HepG2 (cell line): ENCODE measurements around the gene KIF26B.

Source experiments
- AFF4 ChIP-seq: sonication (generic); formaldehyde crosslinking; IDR thresholded peaks from 2 replicates; pipeline ENCODE4 v1.4.0; 2020; ENCODE audit warnings: missing genetic modification reagents
- CENPX ChIP-seq: sonication (generic); formaldehyde crosslinking; IDR thresholded peaks from 2 replicates; pipeline ENCODE4 v1.9.0; 2021; ENCODE audit warnings: mild to moderate bottlenecking, missing genetic modification reagents, moderate library complexity
- DPF2 ChIP-seq: sonication (generic); formaldehyde crosslinking; IDR thresholded peaks from 2 replicates; pipeline ENCODE4 v1.4.0; 2020; ENCODE audit warnings: mild to moderate bottlenecking, low read depth, missing genetic modification reagents, borderline replicate concordance
- EZH2 ChIP-seq: conservative IDR thresholded peaks from 2 replicates; pipeline ENCODE4 v1.6.1; 2012; ENCODE audit warnings: mild to moderate bottlenecking, low read depth, low read length, moderate library complexity
- SP1 ChIP-seq, 2 experiments: fragments of 450-650 bp in 1 of 2; sonication (generic) in 1 of 2; formaldehyde crosslinking in 1 of 2; IDR thresholded peaks; 2 replicates each; pipeline versions ENCODE4 v1.4.0 to v1.6.1; 2016 to 2020; ENCODE audit warnings: missing genetic modification reagents in 1 of 2
- SRSF1 ChIP-seq: fragments of 200-400 bp; formaldehyde crosslinking; optimal IDR thresholded peaks from 2 replicates; pipeline ENCODE3; 2017; ENCODE audit warnings: mild to moderate bottlenecking, low read depth, low read length, moderate library complexity
- ZBTB49 ChIP-seq: sonication (generic); formaldehyde crosslinking; IDR thresholded peaks from 2 replicates; pipeline ENCODE4 v1.4.0; 2020; ENCODE audit warnings: missing genetic modification reagents, borderline replicate concordance
- ZNF274 ChIP-seq: sonication (generic); formaldehyde crosslinking; IDR thresholded peaks from 2 replicates; pipeline ENCODE4 v1.5.1; 2020; ENCODE audit warnings: mild to moderate bottlenecking, missing genetic modification reagents
- ZNF30 ChIP-seq: sonication (generic); formaldehyde crosslinking; IDR thresholded peaks from 2 replicates; pipeline ENCODE4 v1.5.0; 2020; ENCODE audit warnings: mild to moderate bottlenecking, missing genetic modification reagents
- ZNF580 ChIP-seq: IDR thresholded peaks from 2 replicates; pipeline ENCODE4 v1.6.1; 2016; ENCODE audit warnings: low read depth, borderline replicate concordance
- TF ChIP-seq, protein P1 (sequence below): sonication (generic); formaldehyde crosslinking; IDR thresholded peaks from 2 replicates; pipeline ENCODE4 v1.5.0; 2020; ENCODE audit warnings: mild to moderate bottlenecking, low read depth, missing genetic modification reagents, borderline replicate concordance
- TF ChIP-seq, protein P2 (sequence below): IDR thresholded peaks from 2 replicates; pipeline ENCODE4 v1.6.1; 2012; ENCODE audit warnings: inconsistent platforms
- TF ChIP-seq, protein P3 (sequence below): sonication (generic); formaldehyde crosslinking; IDR thresholded peaks from 2 replicates; pipeline ENCODE4 v1.9.0; 2022; ENCODE audit warnings: missing genetic modification reagents, mild to moderate bottlenecking, borderline replicate concordance

DNA sequence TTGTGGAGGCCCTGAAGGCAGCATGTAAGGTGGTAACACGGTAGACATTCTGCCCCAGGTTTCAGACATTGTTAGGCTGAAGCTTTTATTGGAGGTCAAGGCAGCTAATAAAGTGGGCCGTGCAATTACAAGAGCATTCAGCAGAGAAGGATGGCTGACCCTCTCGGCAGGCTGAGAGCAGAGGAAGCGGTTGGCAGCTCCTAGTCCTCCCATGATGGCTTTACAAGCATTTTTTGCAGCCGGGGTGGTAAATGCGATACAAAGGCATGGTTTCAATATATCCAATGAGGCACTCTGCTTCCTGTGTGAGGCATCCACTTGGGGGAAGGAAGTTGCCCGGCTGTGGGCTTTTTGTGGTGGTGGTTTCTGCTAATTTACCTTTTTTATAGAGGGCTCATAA is 14.6 kb downstream of the KIF26B start:
- TF ChIP-seq CENPX (CRISPR knock-in tag) (no peak), SRSF1 (no peak), ZNF274 (CRISPR knock-in tag) (no peak), AFF4 (CRISPR knock-in tag) (no peak), ZBTB49 (CRISPR knock-in tag) (no peak), EZH2 (no peak), ZNF580 (CRISPR knock-in tag) (no peak), DPF2 (no peak), ZNF30 (no peak), SP1 (IDR thresholded peaks at IDR 0.05) (no peak), SP1 (CRISPR knock-in tag; IDR thresholded peaks at IDR 0.05) (no peak)
- TF ChIP-seq, protein P1, sequence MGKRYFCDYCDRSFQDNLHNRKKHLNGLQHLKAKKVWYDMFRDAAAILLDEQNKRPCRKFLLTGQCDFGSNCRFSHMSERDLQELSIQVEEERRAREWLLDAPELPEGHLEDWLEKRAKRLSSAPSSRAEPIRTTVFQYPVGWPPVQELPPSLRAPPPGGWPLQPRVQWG (CRISPR knock-in tag) = no peak
- TF ChIP-seq, protein P2, sequence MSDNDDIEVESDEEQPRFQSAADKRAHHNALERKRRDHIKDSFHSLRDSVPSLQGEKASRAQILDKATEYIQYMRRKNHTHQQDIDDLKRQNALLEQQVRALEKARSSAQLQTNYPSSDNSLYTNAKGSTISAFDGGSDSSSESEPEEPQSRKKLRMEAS = no peak
- TF ChIP-seq, protein P3, sequence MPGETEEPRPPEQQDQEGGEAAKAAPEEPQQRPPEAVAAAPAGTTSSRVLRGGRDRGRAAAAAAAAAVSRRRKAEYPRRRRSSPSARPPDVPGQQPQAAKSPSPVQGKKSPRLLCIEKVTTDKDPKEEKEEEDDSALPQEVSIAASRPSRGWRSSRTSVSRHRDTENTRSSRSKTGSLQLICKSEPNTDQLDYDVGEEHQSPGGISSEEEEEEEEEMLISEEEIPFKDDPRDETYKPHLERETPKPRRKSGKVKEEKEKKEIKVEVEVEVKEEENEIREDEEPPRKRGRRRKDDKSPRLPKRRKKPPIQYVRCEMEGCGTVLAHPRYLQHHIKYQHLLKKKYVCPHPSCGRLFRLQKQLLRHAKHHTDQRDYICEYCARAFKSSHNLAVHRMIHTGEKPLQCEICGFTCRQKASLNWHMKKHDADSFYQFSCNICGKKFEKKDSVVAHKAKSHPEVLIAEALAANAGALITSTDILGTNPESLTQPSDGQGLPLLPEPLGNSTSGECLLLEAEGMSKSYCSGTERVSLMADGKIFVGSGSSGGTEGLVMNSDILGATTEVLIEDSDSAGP (CRISPR knock-in tag) = no peak
